Measurements from ENCODE around the gene VAMP8.
"Not testable (repeated sequence)": the region's sequence is repeated elsewhere in the genome, so short reads cannot be mapped to it uniquely, and the experiment has no call there.

Gene VAMP8

DNA sequence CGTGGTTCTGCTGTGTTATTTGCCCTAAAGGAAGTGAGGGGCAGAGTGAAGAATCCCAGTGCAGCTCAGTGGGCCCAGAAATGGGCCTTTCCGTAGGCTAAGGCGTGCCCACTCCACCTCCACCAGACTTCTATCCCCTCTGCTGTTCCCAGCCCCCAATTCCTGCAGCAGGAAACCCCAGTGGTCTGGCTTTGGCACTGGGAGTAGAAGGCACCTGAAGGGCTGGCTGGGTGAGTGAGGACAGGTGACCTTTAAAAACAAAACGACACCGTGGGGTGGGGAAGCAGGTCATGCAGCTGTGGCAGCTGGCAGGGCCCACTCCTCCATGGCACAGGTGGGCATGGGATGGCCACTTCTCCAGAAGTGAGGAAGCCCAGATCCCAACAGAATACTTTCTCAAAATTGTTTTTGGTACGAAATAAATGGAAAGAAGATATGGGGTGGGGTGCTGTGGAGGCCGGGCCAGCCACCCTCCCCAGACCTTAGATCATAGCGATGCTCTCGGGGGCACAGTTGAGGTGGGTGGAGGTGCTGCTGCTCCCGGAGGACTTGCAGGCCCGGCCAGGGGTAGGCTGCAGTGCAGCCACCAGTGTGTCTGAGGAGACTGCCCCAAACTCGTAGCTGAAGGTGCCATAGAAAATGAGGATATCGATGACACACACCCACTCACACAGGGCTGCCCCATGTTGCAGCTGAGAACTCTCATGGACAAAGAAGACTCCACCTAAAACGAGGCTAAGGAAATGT lies 21.4 kb downstream of the VAMP8 start:
- DNase-seq (ENCODE audit: low read depth in 2 of 2): no peak

DNA sequence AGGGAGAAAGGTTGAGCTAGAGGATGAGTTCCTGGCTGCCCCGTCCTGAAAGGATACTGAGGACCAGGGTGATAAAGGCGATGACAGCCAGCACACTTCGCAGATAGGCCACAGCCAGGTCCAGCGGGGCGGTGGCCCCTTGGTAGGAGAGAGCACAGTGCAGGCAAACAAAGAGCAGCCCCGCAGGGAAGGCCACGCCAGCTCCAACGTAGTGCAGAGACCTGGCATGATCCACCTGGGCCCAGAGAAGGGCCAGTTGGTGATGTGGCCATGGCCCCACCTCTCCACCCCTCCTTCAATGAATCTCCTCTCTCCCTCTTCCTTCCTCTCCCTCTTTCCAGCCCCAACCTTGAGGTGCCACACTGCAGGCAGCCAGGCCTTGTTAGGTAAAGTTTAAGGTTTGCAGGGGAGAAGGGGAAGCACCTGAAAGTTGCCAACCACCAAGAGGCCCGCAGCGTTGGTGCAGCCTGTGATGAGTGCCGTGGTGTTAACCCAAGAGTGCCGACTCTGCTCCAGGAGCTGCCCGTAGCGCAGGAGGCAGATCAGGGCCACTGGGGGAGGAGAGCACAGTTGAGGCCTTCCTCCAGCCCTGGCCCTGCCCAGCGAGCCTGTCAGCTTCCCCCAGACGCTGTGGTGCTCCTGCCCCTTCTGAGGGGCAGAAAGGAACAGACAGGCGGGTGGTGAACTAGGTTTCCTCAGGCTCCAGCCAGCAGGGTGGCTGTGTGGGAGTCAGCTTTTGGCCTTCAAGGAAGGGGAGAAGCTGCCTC lies 22.3 kb downstream of the VAMP8 start:
- no peak for DNase-seq (ENCODE audit: low read depth in 2 of 2)

DNA sequence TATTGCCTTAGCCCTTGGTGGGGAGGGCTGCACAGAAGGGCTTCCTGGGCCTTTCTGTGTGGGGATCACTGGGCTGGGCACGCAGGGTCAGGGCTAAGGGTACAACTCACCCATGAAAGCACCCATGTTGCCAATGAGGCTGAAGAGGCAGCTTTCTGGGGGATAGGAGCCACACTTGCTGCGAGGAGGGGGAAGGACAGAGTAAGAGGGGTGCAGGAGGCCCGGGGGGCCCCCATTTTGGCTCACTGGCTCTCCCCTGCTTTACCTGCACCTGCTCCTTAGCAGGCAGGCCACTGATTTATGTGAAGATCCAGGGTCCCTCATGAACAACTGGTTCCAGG lies 22.8 kb downstream of the VAMP8 start:
- DNase-seq (ENCODE audit: low read depth in 2 of 2): no peak

DNA sequence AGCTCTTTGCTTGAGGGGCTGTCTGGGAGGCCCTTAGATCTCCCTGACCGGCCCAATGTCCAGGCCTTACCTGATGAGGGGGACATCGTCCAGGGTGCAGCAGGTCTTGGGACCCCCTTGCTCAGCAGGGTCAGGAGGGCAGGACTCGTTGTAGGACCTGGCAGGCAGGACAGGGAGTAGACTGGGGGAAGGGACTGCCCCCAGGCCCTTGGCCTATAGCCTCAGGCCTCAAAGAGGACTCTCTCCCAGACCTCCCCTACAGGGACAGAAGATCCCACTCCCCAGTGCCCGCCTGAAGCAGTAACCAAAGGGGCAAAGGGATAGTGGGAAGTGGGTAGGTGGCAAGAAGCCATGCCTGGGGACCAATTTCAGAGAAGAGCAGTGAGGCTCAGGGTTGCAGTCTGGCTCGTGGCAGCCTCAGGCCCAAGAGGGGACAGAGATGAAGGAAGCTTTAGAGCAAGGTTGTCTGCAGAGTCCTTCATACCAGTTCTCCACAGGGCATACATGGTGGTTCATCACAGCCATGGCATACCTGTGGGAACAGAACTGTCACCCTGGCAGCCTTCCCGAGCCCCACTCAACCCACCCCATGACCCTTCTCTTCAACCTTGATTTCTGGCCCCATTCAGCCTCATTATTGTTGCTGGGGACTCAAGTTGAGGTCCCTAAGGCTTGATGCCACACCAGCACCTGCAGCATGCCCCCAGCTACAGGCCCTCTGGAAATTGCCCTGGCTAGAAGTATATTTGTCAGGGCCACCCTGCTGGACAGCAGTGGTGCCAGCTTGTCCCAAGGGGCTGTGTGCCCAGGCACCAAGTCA lies 23.8 kb downstream of the VAMP8 start:
- no peak for DNase-seq (ENCODE audit: low read depth in 2 of 2)

DNA sequence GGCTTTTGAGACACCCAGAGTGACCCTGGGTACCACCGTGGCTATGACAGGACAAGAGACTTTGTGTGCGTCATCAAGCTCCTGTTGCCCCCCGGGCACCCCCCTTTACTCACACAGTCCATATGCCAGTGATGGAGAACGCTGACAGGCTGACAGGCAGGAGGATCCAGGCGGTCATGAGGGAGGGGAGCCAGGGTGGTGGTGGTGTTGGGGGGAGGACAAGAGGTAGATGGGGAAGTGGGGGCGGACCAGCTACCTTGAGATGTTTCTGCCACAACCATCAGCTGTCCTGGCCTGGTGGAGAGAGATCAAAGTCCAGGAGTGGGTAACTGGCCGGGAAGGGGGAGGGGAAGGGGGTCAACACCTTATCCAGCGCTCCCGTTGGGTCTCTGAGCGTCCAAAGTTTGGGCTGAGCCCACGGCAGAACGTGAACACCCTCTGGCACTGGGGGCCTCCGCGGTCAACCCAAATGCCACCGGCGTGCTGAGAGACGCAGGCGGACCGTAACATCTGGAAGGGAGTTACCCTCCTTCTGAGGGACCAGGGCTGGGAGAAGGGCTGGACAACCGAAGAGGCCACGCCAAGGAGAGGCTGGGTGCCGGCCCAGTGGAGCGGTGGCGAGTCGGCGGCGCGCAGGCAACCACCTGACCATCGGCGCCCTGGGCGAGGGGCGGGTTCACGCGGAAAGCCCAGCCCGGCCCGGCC lies 24.5 kb downstream of the VAMP8 start:
- DNase-seq (ENCODE audit: low read depth in 2 of 2): no peak

DNA sequence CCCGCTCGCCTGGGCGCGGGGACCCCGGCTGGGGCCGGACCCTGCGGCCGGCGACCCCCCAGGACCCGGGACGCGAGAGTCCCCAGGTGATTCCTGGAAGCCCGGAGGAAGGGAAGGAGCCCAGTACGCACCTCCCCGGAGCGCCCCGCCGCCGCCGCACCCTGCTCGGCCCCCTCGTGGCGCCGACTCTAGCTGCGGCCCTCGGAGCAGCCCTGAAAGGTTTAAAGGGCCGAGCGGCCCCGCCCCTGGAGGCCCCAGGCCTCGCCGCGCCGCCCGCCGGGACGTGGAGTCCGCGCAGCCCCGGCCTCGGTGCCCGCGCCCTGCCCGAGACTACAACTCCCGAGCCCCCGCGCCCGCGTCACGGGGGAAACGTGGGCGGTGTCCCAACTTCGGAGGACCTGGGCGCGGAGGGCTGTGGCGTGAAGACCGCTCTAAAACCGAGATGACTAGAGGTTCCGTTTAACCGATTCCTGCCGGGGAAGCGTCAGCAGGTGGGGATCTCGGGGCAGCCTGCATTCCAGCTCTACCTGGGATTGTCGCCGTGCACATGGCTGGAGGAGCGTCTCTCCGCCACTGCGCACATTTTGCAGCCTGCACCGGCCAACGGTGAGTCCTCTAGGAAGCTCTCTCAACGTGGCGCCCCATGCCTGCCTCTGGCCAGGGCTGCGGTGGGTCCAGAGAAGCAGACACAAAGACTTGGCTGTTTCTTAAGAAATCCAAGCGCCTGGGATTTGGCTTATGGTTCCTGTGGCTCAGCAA lies 25.3 kb downstream of the VAMP8 start, which contains the start of gene TMEM150A:
Gene TMEM150A (minus strand): TSS at position 223 of the 759 bp plus-strand sequence. CDS start 750 bp downstream, outside the sequence.
- peak; percentile 75 to 89 for DNase-seq (ENCODE audit: low read depth in 2 of 2)

DNA sequence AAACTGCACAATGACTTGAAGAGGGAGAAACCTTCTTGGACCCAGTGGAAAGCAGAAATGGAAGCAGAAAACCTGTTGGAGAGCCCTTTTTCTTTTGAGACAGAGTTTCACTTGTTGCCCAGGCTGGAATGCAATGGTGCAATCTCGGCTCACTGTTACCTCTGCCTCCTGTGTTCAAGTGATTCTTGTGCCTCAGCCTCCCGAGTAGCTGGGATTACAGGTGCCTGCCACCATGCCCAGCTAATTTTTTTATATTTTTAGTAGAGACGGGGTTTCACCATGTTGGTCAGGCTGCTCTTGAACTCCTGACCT lies 26.7 kb downstream of the VAMP8 start:
- not testable (repeated sequence) for DNase-seq (ENCODE audit: low read depth in 2 of 2)

DNA sequence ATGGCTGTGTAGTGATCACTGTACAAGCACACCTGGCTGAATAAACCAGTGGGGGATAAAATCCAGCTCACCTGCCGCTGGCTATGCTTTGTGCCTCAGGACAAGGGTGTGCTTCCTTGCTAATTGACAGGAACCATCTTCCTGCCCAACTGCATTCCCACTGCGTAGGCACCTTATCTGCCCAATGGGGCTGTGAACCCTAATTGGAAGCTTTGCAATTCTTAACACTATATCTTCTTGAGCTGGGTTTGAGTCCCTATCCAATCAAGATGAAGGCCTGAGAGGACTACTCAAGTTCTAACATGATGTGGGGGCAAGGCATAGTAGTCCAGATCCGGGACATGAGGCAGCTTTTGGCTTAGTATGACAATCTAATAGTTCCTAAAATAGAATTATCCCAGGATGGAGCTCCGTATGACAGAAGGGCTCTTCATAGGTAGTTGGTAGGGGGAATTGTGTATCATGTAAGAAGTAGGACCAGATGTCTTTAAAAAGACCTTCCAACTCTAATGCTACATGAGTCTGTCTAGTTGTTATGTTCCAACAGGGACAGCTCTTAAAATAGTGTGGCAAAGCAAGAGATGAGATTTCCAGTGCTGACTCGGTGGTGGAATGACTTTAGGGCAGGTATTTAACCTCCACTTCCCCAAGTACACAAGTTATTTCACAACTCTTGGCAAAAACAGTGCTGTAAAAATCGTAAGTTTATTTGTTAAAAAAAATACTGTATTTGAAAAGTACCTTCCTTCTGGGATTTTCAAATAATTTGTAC lies 27.4 kb downstream of the VAMP8 start:
- no peak for DNase-seq (ENCODE audit: low read depth in 2 of 2)

DNA sequence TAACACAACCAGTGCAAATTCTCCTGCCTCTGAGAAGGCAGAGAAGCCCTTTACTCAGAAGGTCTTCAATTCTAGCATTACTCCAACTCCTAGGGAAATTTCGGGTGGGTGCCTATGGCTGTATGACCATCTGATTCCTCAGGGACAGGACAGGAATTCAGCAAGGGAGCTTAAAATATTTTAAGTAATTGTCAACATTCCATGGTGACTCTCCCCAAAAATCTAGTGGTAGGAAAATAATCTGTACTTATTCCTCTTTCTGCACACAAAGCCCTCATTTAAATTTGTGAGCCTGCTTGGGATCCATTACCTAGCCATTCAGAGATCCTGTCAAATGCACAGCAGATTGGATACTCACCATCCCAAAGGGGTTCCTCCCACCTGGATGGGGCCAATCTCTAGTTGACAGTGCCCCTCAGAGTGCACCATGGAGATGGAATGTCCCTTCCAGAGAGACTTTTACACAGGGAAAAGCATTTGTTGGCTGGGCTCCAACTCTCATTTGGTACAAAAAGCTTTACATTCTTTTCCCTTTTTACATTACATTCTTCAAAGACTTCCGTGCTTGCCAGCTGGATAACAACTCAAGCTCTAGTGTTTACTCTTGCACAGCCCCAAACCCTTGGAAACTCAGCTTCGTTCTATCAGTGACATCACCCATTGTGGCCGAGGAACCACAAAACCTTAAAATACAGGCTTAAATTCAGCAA lies 28.2 kb downstream of the VAMP8 start:
- DNase-seq (ENCODE audit: low read depth in 2 of 2): no peak

DNA sequence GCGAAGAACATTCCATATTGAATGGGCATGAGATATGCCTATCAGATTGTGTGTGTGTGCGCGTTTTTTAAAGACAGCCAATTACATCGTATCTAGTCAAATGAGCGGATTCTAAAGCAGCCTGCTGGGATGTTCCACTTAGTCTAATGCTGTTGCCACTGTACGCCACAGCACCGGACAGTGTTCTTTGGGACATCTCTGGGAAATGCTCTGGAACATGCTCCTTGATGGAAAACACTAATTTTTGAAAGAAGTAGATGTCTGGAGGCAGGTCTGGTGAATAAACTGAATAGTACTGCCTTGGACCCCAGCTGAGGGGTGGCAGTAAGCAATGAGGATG lies 28.7 kb downstream of the VAMP8 start:
- DNase-seq (ENCODE audit: low read depth in 2 of 2): no peak

DNA sequence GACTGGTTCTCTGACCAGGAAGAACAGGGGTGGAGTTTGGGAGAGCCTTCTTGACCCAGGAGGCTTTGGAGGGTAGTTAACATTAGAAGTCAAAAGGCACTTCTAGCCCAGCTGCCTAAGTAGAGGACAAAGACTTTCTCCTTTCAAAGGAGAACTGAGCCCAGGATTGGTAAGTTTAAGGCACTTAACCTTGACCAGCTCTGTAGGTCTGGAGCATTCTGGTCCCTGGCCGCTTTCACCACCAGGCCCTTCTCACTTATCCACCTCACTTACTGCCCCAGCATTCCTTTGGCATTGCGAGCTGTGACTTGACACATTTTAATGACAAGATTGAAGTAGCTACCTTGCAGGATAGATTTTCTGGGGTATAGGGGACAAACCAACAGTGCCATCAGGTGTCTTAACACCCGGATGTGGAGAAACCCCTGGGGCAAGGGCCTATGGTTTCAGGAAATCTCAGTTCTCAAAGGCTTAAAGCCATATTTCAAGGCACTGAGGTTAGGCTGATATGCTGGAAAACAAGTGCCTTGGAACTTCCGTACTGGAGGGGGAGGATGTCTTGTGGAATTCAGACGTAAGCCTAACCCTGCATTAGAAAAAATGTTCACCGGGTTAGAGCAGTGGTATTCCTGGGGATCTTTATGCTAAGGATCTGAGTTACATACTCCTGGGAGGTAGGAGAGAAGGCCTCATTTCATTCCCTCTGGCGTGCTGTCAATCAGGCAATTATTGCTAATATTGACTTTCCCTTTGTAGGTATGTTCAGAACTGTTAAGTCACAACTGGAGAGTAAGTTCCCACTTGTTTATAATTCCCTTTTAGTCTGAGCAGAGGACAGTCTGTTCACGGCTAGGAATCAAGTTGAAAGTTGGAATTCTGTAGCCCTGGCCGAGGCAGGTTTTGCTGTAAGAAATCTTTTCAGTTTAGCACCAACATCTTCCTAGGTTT lies 30.2 kb downstream of the VAMP8 start:
- no peak for DNase-seq (ENCODE audit: low read depth in 2 of 2)

DNA sequence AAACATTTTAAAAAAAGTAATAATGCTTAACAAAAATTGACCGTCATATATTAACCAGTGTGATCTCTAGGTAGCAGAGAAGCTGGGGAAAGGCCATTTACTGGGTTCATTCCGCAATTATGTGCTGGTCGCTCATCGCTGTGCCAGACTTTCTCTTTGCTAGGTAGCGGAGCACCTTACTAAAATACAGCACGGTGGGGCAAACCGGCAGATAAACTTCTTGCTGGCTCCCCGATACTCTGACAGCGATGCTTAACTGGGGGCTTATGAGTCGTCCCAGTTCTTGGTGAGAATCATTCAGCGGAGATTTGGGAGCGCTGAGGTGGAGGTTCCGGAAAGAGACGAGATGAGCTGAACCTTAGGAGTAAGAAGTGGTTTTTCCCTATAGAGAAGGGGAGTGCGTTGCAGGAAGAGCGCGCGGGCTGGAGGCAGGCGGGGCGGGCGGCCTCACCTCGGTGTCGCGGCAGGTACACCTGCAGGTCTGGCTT lies 33.9 kb downstream of the VAMP8 start:
- DNase-seq (ENCODE audit: low read depth in 2 of 2): no peak

DNA sequence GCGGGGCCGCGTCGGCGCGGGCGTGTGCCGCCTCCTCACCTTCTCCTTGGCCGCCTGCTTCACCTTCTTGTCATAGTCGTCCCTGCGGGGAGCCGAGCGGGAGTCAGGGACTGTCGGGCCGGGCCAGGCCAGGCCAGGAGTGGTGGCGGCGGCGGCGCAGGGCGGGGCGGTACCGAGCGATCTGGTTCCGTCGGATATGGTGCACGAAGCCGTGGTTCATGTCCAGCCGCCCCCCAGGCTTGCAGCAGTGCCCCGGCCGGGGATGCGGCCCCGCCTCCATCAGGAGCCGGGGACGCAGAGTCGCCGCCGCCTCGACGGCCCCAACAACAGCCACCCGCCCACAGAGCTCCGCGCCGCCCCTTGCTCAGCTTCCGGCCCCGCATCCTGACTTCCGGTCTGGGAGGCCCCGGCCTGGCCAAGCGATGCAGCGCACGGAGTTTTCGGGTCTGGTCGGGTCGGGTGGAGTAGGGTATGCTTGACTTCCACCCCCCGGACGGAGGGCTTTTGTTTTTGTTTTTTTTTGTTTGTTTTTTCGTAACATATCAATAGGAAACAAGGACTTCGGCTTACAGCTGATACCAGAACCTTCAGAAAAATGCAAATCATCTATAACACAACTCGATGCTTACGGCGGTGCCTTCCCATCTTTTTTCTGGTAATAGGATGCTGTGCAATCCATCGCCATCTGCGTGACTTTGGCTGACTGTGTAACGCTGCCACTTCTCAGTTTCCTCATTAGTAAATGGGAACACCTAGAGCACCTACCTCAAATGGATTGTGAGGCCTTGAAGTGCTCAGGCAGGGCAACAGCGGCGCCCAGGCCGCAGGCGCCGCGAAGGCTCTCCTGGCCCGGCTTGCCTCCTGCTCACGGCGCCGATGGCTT lies 34.6 kb downstream of the VAMP8 start, which contains the start of gene C2orf68:
Gene C2orf68 (minus strand): TSS at position 362 of the 883 bp plus-strand sequence. CDS start 82 bp downstream, at position 280.
- DNase-seq (ENCODE audit: low read depth in 2 of 2): peak; percentile 57 to 76

DNA sequence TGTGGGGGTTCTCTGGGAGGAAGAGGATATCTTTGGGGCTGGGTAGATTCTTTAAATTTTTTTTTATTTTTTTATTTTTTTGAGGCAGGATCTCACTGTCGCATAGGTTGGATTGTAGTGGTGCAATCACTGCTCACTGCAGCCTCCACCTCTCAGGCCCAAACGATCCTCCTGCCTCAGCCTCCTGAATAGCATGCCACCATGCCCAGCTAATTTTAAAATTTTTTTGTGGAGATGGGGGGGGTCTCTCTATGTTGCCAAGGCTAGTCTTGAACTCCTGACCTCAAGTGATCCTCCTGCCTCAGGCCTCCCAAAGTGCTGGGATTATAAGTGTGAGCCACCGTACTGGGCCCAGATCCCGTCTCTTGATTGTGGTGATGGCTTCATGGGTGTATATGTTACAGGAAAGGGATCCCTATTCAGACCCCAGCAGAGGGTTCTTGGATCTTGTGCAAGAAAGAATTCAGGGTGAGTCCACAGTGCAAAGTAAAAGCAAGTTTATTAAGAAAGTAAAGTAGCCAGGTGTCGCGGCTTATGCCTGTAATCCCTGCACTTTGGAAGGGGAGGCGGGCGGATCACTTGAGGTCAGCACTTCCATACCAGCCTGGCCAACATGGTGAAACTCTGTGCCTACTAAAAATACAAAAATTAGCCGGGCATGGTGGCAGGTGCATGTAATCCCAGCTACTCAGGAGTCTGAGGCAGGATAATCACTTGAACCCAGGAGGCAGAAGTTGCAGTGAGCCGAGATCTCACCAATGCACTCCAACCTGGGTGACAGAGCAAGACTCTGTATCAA lies 36.5 kb downstream of the VAMP8 start:
- DNase-seq (ENCODE audit: low read depth in 2 of 2): no peak

DNA sequence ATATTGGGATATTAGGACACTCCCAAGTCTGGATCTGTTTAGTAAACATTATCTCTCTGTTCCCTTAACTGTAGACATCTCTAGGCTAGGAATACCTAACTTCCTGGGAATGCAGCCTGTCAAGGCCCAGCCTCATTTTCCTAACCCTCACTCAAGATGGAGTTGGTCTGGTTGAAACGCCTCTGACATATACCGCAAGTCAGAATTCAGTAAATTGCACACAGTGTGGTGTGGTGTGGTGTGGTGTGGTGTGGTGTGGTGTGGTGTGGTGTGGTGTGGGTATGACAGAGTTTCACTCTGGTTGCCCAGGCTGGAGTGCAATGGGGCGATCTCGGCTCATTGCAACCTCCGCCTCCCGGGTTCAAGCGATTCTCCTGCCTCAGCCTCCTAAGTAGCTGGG lies 37.4 kb downstream of the VAMP8 start:
- not testable (repeated sequence) for DNase-seq (ENCODE audit: low read depth in 2 of 2)

DNA sequence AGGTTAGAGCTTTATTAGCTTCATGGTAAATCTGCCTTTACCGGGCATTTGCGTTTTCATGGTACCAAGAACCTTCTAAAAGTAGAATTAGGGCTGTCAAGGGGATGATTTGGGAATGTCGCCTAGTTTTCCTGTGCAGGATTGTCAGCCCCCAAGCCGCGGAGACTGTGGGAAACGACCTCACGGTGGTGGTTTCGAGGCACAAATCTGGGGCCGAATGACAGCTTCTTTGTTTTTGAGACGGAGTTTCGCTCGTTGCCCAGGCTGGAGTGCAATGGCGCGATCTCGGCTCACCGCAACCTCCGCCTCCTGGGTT lies 38.0 kb downstream of the VAMP8 start:
- no peak for DNase-seq (ENCODE audit: low read depth in 2 of 2)

DNA sequence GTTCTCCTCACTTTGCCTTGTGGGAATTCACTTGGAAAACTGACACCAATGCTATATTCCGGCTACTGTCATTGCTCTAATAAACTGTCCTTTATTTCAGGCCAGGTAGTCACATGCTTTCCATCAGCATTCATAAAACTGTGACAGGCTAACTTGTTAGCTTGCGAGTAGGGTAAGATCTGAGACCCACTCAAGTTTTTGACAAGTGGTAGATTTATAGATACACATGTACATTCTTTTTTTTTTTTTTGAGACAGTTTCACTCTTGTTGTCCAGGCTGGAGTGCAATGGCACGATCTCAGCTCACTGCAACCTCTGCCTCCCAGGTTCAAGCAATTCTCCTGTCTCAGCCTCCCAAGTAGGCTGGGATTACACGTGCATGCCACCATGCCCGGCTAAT lies 40.3 kb downstream of the VAMP8 start:
- DNase-seq (ENCODE audit: low read depth in 2 of 2): not testable (repeated sequence)
